Measurements from ENCODE around the gene POLR1H. TPM values are rescaled to one million over a fixed set of nuclear protein-coding genes. Genes with fewer than 3 reads are reported as not detected.
"Not testable (repeated sequence)": the region's sequence is repeated elsewhere in the genome, so short reads cannot be mapped to it uniquely, and the experiment has no call there.

POLR1H gene, protein sequence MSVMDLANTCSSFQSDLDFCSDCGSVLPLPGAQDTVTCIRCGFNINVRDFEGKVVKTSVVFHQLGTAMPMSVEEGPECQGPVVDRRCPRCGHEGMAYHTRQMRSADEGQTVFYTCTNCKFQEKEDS
- total RNA-seq: 10 to 100 TPM; 16.2 to 23.1 TPM

DNA sequence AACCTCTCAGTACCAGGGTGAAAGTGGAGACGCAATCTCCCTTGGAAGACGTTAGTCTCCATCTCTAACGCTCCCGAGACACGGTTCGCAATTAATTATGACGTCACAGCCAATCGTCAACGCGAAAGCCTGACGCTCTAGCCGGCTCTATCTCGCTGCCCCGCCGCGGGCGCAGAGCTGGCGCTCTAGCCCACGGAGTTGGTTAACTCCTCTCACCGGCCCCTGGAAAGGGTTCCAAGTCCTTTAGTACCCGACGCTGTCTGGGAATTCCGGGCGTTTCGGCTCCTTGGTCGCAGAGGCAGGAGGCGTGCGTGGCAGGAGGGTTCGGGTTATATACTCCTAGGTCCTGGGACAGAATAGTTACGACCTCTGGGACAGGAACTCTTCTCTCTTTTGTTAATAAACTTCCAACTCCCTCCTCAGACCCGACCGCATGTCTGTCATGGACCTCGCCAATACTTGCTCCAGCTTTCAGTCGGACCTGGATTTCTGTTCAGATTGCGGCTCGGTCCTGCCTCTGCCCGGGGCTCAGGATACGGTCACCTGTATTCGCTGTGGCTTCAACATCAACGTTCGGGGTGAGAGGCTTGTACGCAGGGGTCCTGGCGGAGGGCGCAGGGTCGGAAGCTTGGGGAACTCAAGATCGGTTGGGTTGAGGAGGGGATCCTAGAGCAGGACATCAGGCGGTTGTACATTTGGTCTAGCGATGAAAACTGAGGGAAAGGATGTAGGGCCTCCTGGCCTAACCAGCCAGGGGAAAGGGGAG is at the start of gene POLR1H:
Gene POLR1H, plus strand, starts transcription at position 174 of the 766 bp plus-strand sequence. Its CDS starts 260 bp downstream, at position 434.
- H3K4me1 ChIP-seq: peaks cover 0 to 26% of the 10 kb centered on the region in 2 donors
- peak within 1 kb of the TSS; percentile 84 to 93 for H3K27ac ChIP-seq
- DNase-seq (ENCODE audit: low spot score): peak; percentile 95
- no peaks in the 10 kb centered on the region for H3K36me3 ChIP-seq
- no peaks in the 10 kb centered on the region for H3K27me3 ChIP-seq
- peak within 1 kb of the TSS; percentile 83 to 86 for H3K4me3 ChIP-seq
- TF ChIP-seq, protein P1, sequence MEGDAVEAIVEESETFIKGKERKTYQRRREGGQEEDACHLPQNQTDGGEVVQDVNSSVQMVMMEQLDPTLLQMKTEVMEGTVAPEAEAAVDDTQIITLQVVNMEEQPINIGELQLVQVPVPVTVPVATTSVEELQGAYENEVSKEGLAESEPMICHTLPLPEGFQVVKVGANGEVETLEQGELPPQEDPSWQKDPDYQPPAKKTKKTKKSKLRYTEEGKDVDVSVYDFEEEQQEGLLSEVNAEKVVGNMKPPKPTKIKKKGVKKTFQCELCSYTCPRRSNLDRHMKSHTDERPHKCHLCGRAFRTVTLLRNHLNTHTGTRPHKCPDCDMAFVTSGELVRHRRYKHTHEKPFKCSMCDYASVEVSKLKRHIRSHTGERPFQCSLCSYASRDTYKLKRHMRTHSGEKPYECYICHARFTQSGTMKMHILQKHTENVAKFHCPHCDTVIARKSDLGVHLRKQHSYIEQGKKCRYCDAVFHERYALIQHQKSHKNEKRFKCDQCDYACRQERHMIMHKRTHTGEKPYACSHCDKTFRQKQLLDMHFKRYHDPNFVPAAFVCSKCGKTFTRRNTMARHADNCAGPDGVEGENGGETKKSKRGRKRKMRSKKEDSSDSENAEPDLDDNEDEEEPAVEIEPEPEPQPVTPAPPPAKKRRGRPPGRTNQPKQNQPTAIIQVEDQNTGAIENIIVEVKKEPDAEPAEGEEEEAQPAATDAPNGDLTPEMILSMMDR (IDR thresholded peaks at IDR 0.05): peak in 1 of 2 donors; percentile 19
- H3K9me3 ChIP-seq: no peaks in the 10 kb centered on the region

DNA sequence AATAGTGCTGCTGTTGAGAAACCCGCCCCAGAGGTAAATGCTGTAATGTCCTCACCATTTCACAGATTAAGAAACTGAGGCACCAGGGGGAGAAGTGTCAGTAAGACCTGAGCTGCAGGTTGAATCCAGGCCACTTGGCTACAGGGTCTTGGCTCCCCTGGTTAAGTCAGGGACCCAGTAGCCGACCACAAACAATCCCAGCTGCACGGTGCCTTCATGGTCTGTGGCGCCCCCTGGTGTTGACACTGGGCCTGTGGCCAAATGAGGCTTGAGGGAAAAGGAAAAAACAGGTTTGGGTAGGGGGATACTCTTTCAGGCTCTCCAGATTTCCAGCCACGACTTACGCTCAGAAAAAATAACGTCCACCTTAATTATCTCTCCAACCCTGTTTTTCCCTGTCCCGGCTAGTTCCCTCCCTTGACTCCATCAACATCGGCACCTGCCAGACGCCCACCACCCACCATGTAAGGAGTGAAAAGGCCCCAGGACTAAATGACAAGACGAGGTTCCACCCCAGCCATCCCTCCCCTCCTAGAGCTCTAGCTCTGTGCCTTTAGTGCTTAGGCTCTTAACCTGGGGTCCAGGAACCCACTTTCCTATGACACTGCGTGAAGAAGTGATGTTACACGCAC is 47.7 kb upstream of the POLR1H start:
- TF ChIP-seq, protein P1 (IDR thresholded peaks at IDR 0.05): peak; percentile 70 to 94
- Histone ChIP-seq H3K27me3 (no peaks in the 10 kb centered on the region), H3K9me3 (no peaks in the 10 kb centered on the region), H3K27ac (no peak overlapping the region), H3K36me3 (no peaks in the 10 kb centered on the region), H3K4me3 (no peak overlapping the region), H3K4me1 (no peaks in the 10 kb centered on the region)
- DNase-seq (ENCODE audit: low spot score): no peak

DNA sequence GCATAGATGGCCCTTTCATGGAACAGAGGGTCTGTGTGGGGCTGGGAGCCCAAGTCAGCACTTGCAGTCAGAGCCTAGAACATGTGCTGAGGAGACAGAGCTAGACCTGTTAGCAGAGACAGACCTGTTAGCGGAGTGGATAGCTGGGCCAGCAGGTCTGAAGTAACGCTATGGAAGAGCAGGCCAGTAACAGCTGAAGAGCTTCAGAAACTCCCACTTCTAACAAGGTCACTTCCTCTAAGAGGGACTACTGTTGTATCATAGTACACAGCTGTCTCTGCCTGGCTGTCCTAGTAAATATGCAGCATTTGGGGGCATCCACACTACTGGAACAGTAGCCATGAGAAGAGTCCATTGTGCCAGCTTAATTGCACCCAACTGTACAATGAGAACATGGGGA is 41.2 kb upstream of the POLR1H start:
- Histone ChIP-seq H3K27me3 (no peaks in the 10 kb centered on the region), H3K4me1 (no peaks in the 10 kb centered on the region), H3K4me3 (no peak overlapping the region), H3K27ac (no peak overlapping the region), H3K36me3 (no peaks in the 10 kb centered on the region), H3K9me3 (no peaks in the 10 kb centered on the region)
- no peak for DNase-seq (ENCODE audit: low spot score)
- TF ChIP-seq, protein P1 (IDR thresholded peaks at IDR 0.05): no peak

DNA sequence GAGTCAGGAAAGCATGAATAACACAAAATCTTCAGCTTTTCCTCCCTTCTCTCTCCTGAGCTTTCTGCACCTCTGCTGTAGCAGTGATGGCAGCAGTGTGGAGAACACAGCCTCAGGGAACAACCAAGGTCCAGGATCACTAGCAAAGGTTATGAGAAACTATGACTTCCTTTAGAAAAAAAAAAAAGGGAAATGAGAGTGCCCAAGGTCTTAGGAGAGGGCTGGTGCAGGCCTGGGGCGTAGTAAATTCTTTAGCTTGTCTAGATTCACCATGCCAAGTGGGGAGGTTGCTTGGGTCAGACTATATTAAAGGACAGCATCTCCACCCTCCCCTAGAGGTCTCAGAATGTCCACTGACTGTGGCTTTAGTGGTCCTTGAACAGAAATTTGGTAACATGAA is 40.4 kb upstream of the POLR1H start:
- H3K27me3 ChIP-seq: no peaks in the 10 kb centered on the region
- no peaks in the 10 kb centered on the region for H3K9me3 ChIP-seq
- no peak overlapping the region for H3K4me3 ChIP-seq
- H3K36me3 ChIP-seq: no peaks in the 10 kb centered on the region
- H3K27ac ChIP-seq: no peak overlapping the region
- H3K4me1 ChIP-seq: no peaks in the 10 kb centered on the region
- DNase-seq (ENCODE audit: low spot score): no peak
- TF ChIP-seq, protein P1 (IDR thresholded peaks at IDR 0.05): no peak

DNA sequence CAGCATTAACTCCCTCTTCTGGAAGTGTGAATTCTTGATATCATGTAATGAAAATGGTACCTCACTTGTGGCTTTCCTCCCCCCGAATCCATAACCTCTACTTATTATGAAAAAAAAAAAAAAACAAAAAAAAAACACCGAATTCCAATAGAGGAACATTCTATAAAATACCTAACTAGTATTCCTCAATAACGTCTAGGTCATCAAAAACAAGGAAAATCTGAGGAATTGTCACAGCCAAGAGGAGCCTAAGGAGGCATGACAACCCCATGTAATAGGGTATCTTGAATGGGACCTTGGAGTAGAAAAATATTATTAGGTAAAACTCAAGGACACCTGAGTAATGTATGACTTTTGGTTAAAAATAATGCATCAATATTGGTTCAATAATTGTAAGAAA is 38.9 kb upstream of the POLR1H start:
- TF ChIP-seq, protein P1 (IDR thresholded peaks at IDR 0.05): no peak
- no peaks in the 10 kb centered on the region for H3K36me3 ChIP-seq
- H3K4me1 ChIP-seq: no peaks in the 10 kb centered on the region
- DNase-seq (ENCODE audit: low spot score): no peak
- no peak overlapping the region for H3K27ac ChIP-seq
- H3K4me3 ChIP-seq: no peak overlapping the region
- H3K27me3 ChIP-seq: no peaks in the 10 kb centered on the region
- no peaks in the 10 kb centered on the region for H3K9me3 ChIP-seq

DNA sequence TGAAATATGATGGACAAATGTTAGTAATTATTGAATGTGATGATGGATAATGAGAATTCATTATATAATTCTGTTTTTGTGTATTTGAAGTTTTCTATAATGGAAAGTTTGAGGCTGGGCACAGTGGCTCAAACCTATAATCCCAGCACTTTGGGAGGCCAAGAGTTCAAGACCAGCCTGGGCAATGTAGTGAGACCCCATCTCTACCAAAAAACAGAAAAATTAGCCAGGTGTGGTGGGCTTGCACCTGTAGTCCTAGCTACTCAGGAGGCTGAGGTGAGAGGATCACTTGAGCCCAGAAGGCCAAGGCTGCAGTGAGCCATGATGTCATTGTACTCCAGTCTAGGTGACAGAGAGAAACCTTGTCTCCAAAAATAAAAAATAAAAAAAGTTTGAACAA is 38.4 kb upstream of the POLR1H start:
- not testable (repeated sequence) for H3K27me3 ChIP-seq; H3K27ac ChIP-seq; H3K36me3 ChIP-seq; H3K4me1 ChIP-seq; H3K4me3 ChIP-seq; DNase-seq (ENCODE audit: low spot score); H3K9me3 ChIP-seq

Data from right atrium auricular region (tissue), 2 donors.